ENCODE measurements around the gene B3GNT8.

GRCh38 chr19:41399525-41399924 lies 27.6 kb downstream of the B3GNT8 start:
- TF ChIP-seq ZNF274 (IDR thresholded peaks at IDR 0.05; ENCODE audit: low read depth, low read length) (no peak), SUZ12 (IDR thresholded peaks at IDR 0.05; ENCODE audit: extremely low read depth, insufficient read depth, insufficient read length) (no peak)

All from NT2/D1 (cell line).